Measurements from ENCODE around the gene CDCA4. TPM values are rescaled to one million over a fixed set of nuclear protein-coding genes. Genes with fewer than 3 reads are reported as not detected.

CDCA4 gene
- total RNA-seq, 1 experiment from 2014 or later: 32.4 TPM

GRCh38 chr14:104998801-104999200 is 22.1 kb downstream of the CDCA4 start:
- Mint-ChIP-seq H3K4me1 (ENCODE audit: low read depth, unreplicated experiment) (no peaks in the 10 kb centered on the region), H3K36me3 (ENCODE audit: insufficient read depth, unreplicated experiment) (peaks cover 37% of the 10 kb centered on the region), H3K27ac (ENCODE audit: unreplicated experiment) (no peak overlapping the region), H3K27me3 (ENCODE audit: unreplicated experiment) (no peaks in the 10 kb centered on the region), H3K4me3 (ENCODE audit: low read depth, unreplicated experiment) (no peak overlapping the region), H3K9me3 (ENCODE audit: low read depth, unreplicated experiment) (no peaks in the 10 kb centered on the region)
- no peak for DNase-seq
- intact Hi-C loops (cut with micrococcal nuclease; ENCODE audit: unreplicated experiment): no loop called here
- TF ChIP-seq CTCF (IDR thresholded peaks at IDR 0.05; ENCODE audit: unreplicated experiment): no peak
- BruUV-seq (replicated peaks): no TSS peak
- CTCF ChIA-PET: no interaction called here

GRCh38 chr14:104996483-104996882 is 24.4 kb downstream of the CDCA4 start:
- intact Hi-C loops (cut with micrococcal nuclease; ENCODE audit: unreplicated experiment): no loop called here
- Mint-ChIP-seq H3K4me1 (ENCODE audit: low read depth, unreplicated experiment) (no peaks in the 10 kb centered on the region), H3K4me3 (ENCODE audit: low read depth, unreplicated experiment) (no peak overlapping the region), H3K9me3 (ENCODE audit: low read depth, unreplicated experiment) (peaks cover 2% of the 10 kb centered on the region), H3K27ac (ENCODE audit: unreplicated experiment) (no peak overlapping the region), H3K36me3 (ENCODE audit: insufficient read depth, unreplicated experiment) (peaks cover 52% of the 10 kb centered on the region), H3K27me3 (ENCODE audit: unreplicated experiment) (no peaks in the 10 kb centered on the region)
- no TSS peak for BruUV-seq (replicated peaks)
- no peak for TF ChIP-seq CTCF (IDR thresholded peaks at IDR 0.05; ENCODE audit: unreplicated experiment)
- DNase-seq: no peak
- CTCF ChIA-PET: interaction anchor here (0.6 kb wide), 1 partner anchor 117 kb away, joined by 3 read pairs; no protein-coding TSS in a partner anchor

- Mint-ChIP-seq H3K27ac (ENCODE audit: unreplicated experiment) (no peak overlapping the region), H3K9me3 (ENCODE audit: low read depth, unreplicated experiment) (peaks cover 2% of the 10 kb centered on the region), H3K4me1 (ENCODE audit: low read depth, unreplicated experiment) (no peaks in the 10 kb centered on the region), H3K4me3 (ENCODE audit: low read depth, unreplicated experiment) (no peak overlapping the region), H3K36me3 (ENCODE audit: insufficient read depth, unreplicated experiment) (peaks cover 52% of the 10 kb centered on the region), H3K27me3 (ENCODE audit: unreplicated experiment) (no peaks in the 10 kb centered on the region)
- DNase-seq: no peak
- CTCF ChIA-PET: no interaction called here
- no peak for TF ChIP-seq CTCF (IDR thresholded peaks at IDR 0.05; ENCODE audit: unreplicated experiment)
- intact Hi-C loops (cut with micrococcal nuclease; ENCODE audit: unreplicated experiment): no loop called here
- BruUV-seq (replicated peaks): no TSS peak
Observed at GRCh38 chr14:104996032-104996431, 24.9 kb downstream of the CDCA4 start.

- intact Hi-C loops (cut with micrococcal nuclease; ENCODE audit: unreplicated experiment): no loop called here
- Mint-ChIP-seq H3K36me3 (ENCODE audit: insufficient read depth, unreplicated experiment) (peaks cover 59% of the 10 kb centered on the region), H3K27ac (ENCODE audit: unreplicated experiment) (no peak overlapping the region), H3K27me3 (ENCODE audit: unreplicated experiment) (no peaks in the 10 kb centered on the region), H3K9me3 (ENCODE audit: low read depth, unreplicated experiment) (peaks cover 2% of the 10 kb centered on the region), H3K4me1 (ENCODE audit: low read depth, unreplicated experiment) (no peaks in the 10 kb centered on the region), H3K4me3 (ENCODE audit: low read depth, unreplicated experiment) (no peak overlapping the region)
- CTCF ChIA-PET: interaction anchor here (1.6 kb wide), 1 partner anchor 92 kb away, joined by 3 read pairs; no protein-coding TSS in a partner anchor
- no TSS peak for BruUV-seq (replicated peaks)
- DNase-seq: no peak
- no peak for TF ChIP-seq CTCF (IDR thresholded peaks at IDR 0.05; ENCODE audit: unreplicated experiment)
Observed at GRCh38 chr14:104994978-104995377, 25.9 kb downstream of the CDCA4 start.
